WTC11 (cell line): ENCODE measurements around the gene HIP1. TPM values are rescaled to one million over a fixed set of nuclear protein-coding genes. Genes with fewer than 3 reads are reported as not detected.
A peak's percentile ranks its signal among the peaks of the same experiment; 100 is the strongest.

Experiments
- ATAC-seq: fragments of 200-7000 bp; cut with Tn5 transposase; 2 replicates; pipeline ENCODE4 v1.10.0; 2021; ENCODE audit warnings: mild to moderate bottlenecking, moderate library complexity
- CTCF ChIA-PET: fragments of 300-600 bp; sonication (Branson Sonifier 250); formaldehyde crosslinking; loops from one replicate; lab custom pipeline; 2021; ENCODE audit warnings: antibody characterized with exemption; lab: Charles Lee
- POLR2A ChIA-PET: fragments of 350-600 bp; sonication (Branson Sonifier 250); formaldehyde crosslinking; loops from one replicate; lab custom pipeline; 2021; ENCODE audit warnings: antibody characterized with exemption; lab: Charles Lee
- DNase-seq: peaks from one replicate; pipeline ENCODE4 v3.0.0; 2021; ENCODE audit warnings: low spot score
- H3K27ac Mint-ChIP-seq: 2 replicates; pipeline ENCODE4 v1.8.0; 2021; ENCODE audit warnings: mixed read lengths
- H3K27me3 Mint-ChIP-seq: 2 replicates; pipeline ENCODE4 v1.8.0; 2021; ENCODE audit warnings: low read depth, mild to moderate bottlenecking, moderate library complexity, mixed read lengths
- H3K36me3 Mint-ChIP-seq: 2 replicates; pipeline ENCODE4 v1.8.0; 2021; ENCODE audit warnings: mixed read lengths
- H3K4me1 Mint-ChIP-seq: 2 replicates; pipeline ENCODE4 v1.8.0; 2022; ENCODE audit warnings: mixed read lengths
- H3K4me3 Mint-ChIP-seq: 2 replicates; pipeline ENCODE4 v1.8.0; 2021; ENCODE audit warnings: mild to moderate bottlenecking, moderate library complexity, mixed read lengths
- H3K9me3 Mint-ChIP-seq: 2 replicates; pipeline ENCODE4 v1.8.0; 2021; ENCODE audit warnings: mixed read lengths
- AR ChIP-seq: fragments of 250-450 bp; sonication (Bioruptor Pico); IDR thresholded peaks from 2 replicates; pipeline ENCODE4 v1.9.0; 2021; ENCODE audit warnings: mild to moderate bottlenecking
- ATF1 ChIP-seq: sonication (generic); formaldehyde crosslinking; IDR thresholded peaks from 2 replicates; pipeline ENCODE4 v1.8.1; 2023; ENCODE audit warnings: mild to moderate bottlenecking, moderate library complexity, missing genetic modification reagents
- ATF2 ChIP-seq: sonication (generic); formaldehyde crosslinking; IDR thresholded peaks from 2 replicates; pipeline ENCODE4 v1.8.1; 2022; ENCODE audit warnings: low read depth, missing genetic modification reagents, borderline replicate concordance
- ATF3 ChIP-seq: sonication (generic); formaldehyde crosslinking; conservative IDR thresholded peaks from 2 replicates; pipeline ENCODE4 v1.8.1; 2022; ENCODE audit warnings: mild to moderate bottlenecking, missing genetic modification reagents
- CDX4 ChIP-seq: fragments of 250-450 bp; sonication (Bioruptor Pico); IDR thresholded peaks from 2 replicates; pipeline ENCODE4 v1.9.0; 2021; ENCODE audit warnings: moderate library complexity, mild to moderate bottlenecking, inconsistent platforms, borderline replicate concordance
- CREB1 ChIP-seq: sonication (generic); formaldehyde crosslinking; IDR thresholded peaks from 2 replicates; pipeline ENCODE4 v1.8.0; 2023; ENCODE audit warnings: mild to moderate bottlenecking, missing genetic modification reagents
- CREM ChIP-seq: sonication (generic); formaldehyde crosslinking; IDR thresholded peaks from 2 replicates; pipeline ENCODE4 v1.8.1; 2022; ENCODE audit warnings: mild to moderate bottlenecking, missing genetic modification reagents, moderate library complexity
- E2F5 ChIP-seq: sonication (generic); formaldehyde crosslinking; IDR thresholded peaks from 2 replicates; pipeline ENCODE4 v1.8.1; 2022; ENCODE audit warnings: mild to moderate bottlenecking, moderate library complexity, missing genetic modification reagents
- ESRRA ChIP-seq: sonication (generic); formaldehyde crosslinking; IDR thresholded peaks from 2 replicates; pipeline ENCODE4 v1.8.1; 2022; ENCODE audit warnings: mild to moderate bottlenecking, missing genetic modification reagents, borderline replicate concordance
- FOXP1 ChIP-seq: sonication (generic); formaldehyde crosslinking; IDR thresholded peaks from 2 replicates; pipeline ENCODE4 v1.8.0; 2022; ENCODE audit warnings: missing genetic modification reagents, mild to moderate bottlenecking, moderate library complexity, borderline replicate concordance
- HMGA2 ChIP-seq: fragments of 250-450 bp; sonication (Bioruptor Pico); IDR thresholded peaks from 2 replicates; pipeline ENCODE4 v1.4.0; 2021; ENCODE audit warnings: mild to moderate bottlenecking, moderate library complexity
- MXD4 ChIP-seq: fragments of 250-450 bp; sonication (Bioruptor Pico); IDR thresholded peaks from 2 replicates; pipeline ENCODE4 v1.8.0; 2021; ENCODE audit warnings: mild to moderate bottlenecking, moderate library complexity, borderline replicate concordance
- MYBL2 ChIP-seq: sonication (generic); formaldehyde crosslinking; IDR thresholded peaks from 2 replicates; pipeline ENCODE4 v1.8.1; 2023; ENCODE audit warnings: mild to moderate bottlenecking, moderate library complexity, missing genetic modification reagents
- OVOL2 ChIP-seq: fragments of 250-450 bp; sonication (Bioruptor Pico); IDR thresholded peaks from 2 replicates; pipeline ENCODE4 v1.9.0; 2021; ENCODE audit warnings: mild to moderate bottlenecking, borderline replicate concordance
- RORB ChIP-seq: fragments of 250-450 bp; sonication (Bioruptor Pico); IDR thresholded peaks from 2 replicates; pipeline ENCODE4 v1.9.0; 2021; ENCODE audit warnings: mild to moderate bottlenecking
- SP1 ChIP-seq: sonication (generic); formaldehyde crosslinking; conservative IDR thresholded peaks from 2 replicates; pipeline ENCODE4 v1.8.1; 2022; ENCODE audit warnings: missing genetic modification reagents
- TEAD1 ChIP-seq: sonication (generic); formaldehyde crosslinking; IDR thresholded peaks from 2 replicates; pipeline ENCODE4 v1.8.0; 2022; ENCODE audit warnings: mild to moderate bottlenecking, missing genetic modification reagents
- TEAD4 ChIP-seq: sonication (generic); formaldehyde crosslinking; IDR thresholded peaks from 2 replicates; pipeline ENCODE4 v1.8.0; 2022; ENCODE audit warnings: mild to moderate bottlenecking, missing genetic modification reagents
- ZNF219 ChIP-seq: sonication (generic); formaldehyde crosslinking; IDR thresholded peaks from 2 replicates; pipeline ENCODE4 v1.8.0; 2023; ENCODE audit warnings: missing genetic modification reagents, mild to moderate bottlenecking, borderline replicate concordance
- ZNF396 ChIP-seq: fragments of 250-450 bp; sonication (Bioruptor Pico); IDR thresholded peaks from 2 replicates; pipeline ENCODE4 v1.8.0; 2021; ENCODE audit warnings: mild to moderate bottlenecking, moderate library complexity, borderline replicate concordance
- ZNF416 ChIP-seq: fragments of 250-450 bp; sonication (Bioruptor Pico); IDR thresholded peaks from 2 replicates; pipeline ENCODE4 v1.9.0; 2021; ENCODE audit warnings: mild to moderate bottlenecking, inconsistent platforms
- ZNF532 ChIP-seq: fragments of 250-450 bp; sonication (Bioruptor Pico); IDR thresholded peaks from 2 replicates; pipeline ENCODE4 v1.9.0; 2021; ENCODE audit warnings: mild to moderate bottlenecking, borderline replicate concordance
- ZNF671 ChIP-seq: fragments of 250-450 bp; sonication (Bioruptor Pico); IDR thresholded peaks from 2 replicates; pipeline ENCODE4 v1.8.0; 2021; ENCODE audit warnings: mild to moderate bottlenecking
- total RNA-seq: library from RNA; stranded (reverse); gene quantifications from 3 replicates; pipeline ENCODE4 v1.2.3, GENCODE V29; 2021

Gene HIP1
- total RNA-seq, 1 experiment from 2014 or later: 75.8 TPM

- Mint-ChIP-seq H3K27me3 (no peaks in the 10 kb centered on the region; the same call in 1 of the 2 replicates), H3K27ac (0 out of 2 replicates have a peak overlapping the region, but pooled peaks have one; percentile 54), H3K36me3 (peaks cover 7% of the 10 kb centered on the region; the same call in 1 of the 2 replicates), H3K9me3 (peaks cover 21% of the 10 kb centered on the region), H3K4me3 (no peak overlapping the region), H3K4me1 (peaks cover 9% of the 10 kb centered on the region; the same call in 1 of the 2 replicates)
- no peak for DNase-seq
- ChIA-PET CTCF (interaction anchor here (0.5 to 1.2 kb wide), 2 partner anchors 52 to 61 kb away, joined by 3 to 5 read pairs; no protein-coding TSS in a partner anchor), POLR2A (no interaction called here)
- no peak for ATAC-seq
- TF ChIP-seq E2F5 (CRISPR knock-in tag) (no peak), OVOL2 (CRISPR knock-in tag) (no peak), AR (CRISPR knock-in tag) (no peak), ATF3 (CRISPR knock-in tag) (no peak), ZNF532 (CRISPR knock-in tag) (no peak), SP1 (CRISPR knock-in tag) (no peak), MYBL2 (CRISPR knock-in tag) (no peak), ZNF416 (CRISPR knock-in tag) (no peak), HMGA2 (CRISPR knock-in tag) (no peak), ATF2 (CRISPR knock-in tag) (no peak), ZNF219 (CRISPR knock-in tag) (no peak), RORB (no peak), MXD4 (CRISPR knock-in tag) (no peak), ZNF396 (CRISPR knock-in tag) (no peak)
These were observed 27.7 kb downstream of the HIP1 start for GRCh38 chr7:75711076-75711475.

- ChIA-PET CTCF (no interaction called here), POLR2A (no interaction called here)
- no peak overlapping the region for H3K4me3 Mint-ChIP-seq
- H3K27ac Mint-ChIP-seq: peak overlapping the region; percentile 0; the same call in 1 of the 2 replicates
- ATAC-seq (no peak), DNase-seq (no peak)
- peaks cover 14% of the 10 kb centered on the region for H3K9me3 Mint-ChIP-seq
- H3K4me1 Mint-ChIP-seq: peaks cover 11% of the 10 kb centered on the region
- H3K36me3 Mint-ChIP-seq: peaks cover 7% of the 10 kb centered on the region; the same call in 1 of the 2 replicates
- H3K27me3 Mint-ChIP-seq: no peaks in the 10 kb centered on the region; the same call in 1 of the 2 replicates
- TF ChIP-seq ATF1 (no peak), CREM (no peak), FOXP1 (CRISPR knock-in tag) (no peak), TEAD4 (CRISPR knock-in tag) (no peak), CREB1 (CRISPR knock-in tag) (no peak), AR (CRISPR knock-in tag) (no peak), ZNF671 (no peak), TEAD1 (CRISPR knock-in tag) (no peak), CDX4 (no peak), ESRRA (CRISPR knock-in tag) (no peak)
These were observed 33.8 kb downstream of the HIP1 start for GRCh38 chr7:75704928-75705327.
